HepG2 (cell line): ENCODE data around the gene IRF7. TPM values are rescaled to one million over a fixed set of nuclear protein-coding genes. Genes with fewer than 3 reads are reported as not detected.

ENCODE experiments used
- AHR ChIP-seq: IDR thresholded peaks from 2 replicates; pipeline ENCODE4 v1.6.1; 2018; ENCODE audit warnings: missing genetic modification reagents, missing compliant biosample characterization
- CEBPZ ChIP-seq: IDR thresholded peaks from 2 replicates; pipeline ENCODE4 v1.6.1; 2012; ENCODE audit warnings: low read length, improper control_type of control experiment
- KDM5B ChIP-seq: sonication (generic); formaldehyde crosslinking; IDR thresholded peaks from 2 replicates; pipeline ENCODE4 v1.4.0; 2020; ENCODE audit warnings: missing genetic modification reagents, mild to moderate bottlenecking, borderline replicate concordance
- MYNN ChIP-seq: sonication (generic); formaldehyde crosslinking; IDR thresholded peaks from 2 replicates; pipeline ENCODE4 v1.4.0; 2020; ENCODE audit warnings: mild to moderate bottlenecking, low read depth, missing genetic modification reagents
- NBN ChIP-seq: fragments of 450-650 bp; conservative IDR thresholded peaks from 2 replicates; pipeline ENCODE4 v1.6.1; 2017
- RAD21 ChIP-seq: fragments of 450-650 bp; formaldehyde crosslinking; IDR thresholded peaks from 2 replicates; pipeline ENCODE4 v1.5.0; 2020; ENCODE audit warnings: mild to moderate bottlenecking
- RBM39 ChIP-seq: fragments of 200-400 bp; formaldehyde crosslinking; IDR thresholded peaks from one replicate; pipeline ENCODE4 v1.6.1; 2018; ENCODE audit warnings: antibody characterized with exemption, mild to moderate bottlenecking, low read depth, low read length; ENCODE audit not compliant: poor library complexity, severe bottlenecking
- RNF2 ChIP-seq: fragments of 450-650 bp; conservative IDR thresholded peaks from 2 replicates; pipeline ENCODE4 v1.6.1; 2016; ENCODE audit warnings: low read depth
- SIN3A ChIP-seq: IDR thresholded peaks from 2 replicates; pipeline ENCODE4 v1.6.1; 2011; ENCODE audit warnings: low read depth, mild to moderate bottlenecking, control low read depth, low read length, borderline replicate concordance
- SP2 ChIP-seq: sonication (generic); formaldehyde crosslinking; IDR thresholded peaks from 2 replicates; pipeline ENCODE4 v1.5.1; 2020; ENCODE audit warnings: mild to moderate bottlenecking, missing genetic modification reagents
- TSC22D2 ChIP-seq: sonication (generic); formaldehyde crosslinking; IDR thresholded peaks from 2 replicates; pipeline ENCODE4 v1.5.1; 2020; ENCODE audit warnings: missing genetic modification reagents, mild to moderate bottlenecking, borderline replicate concordance
- ZNF552 ChIP-seq: sonication (generic); formaldehyde crosslinking; IDR thresholded peaks from 2 replicates; pipeline ENCODE4 v1.9.0; 2022; ENCODE audit warnings: missing genetic modification reagents, mild to moderate bottlenecking, borderline replicate concordance
- ZNF598 ChIP-seq: sonication (generic); formaldehyde crosslinking; IDR thresholded peaks from 2 replicates; pipeline ENCODE4 v1.5.1; 2020; ENCODE audit warnings: mild to moderate bottlenecking, missing genetic modification reagents, borderline replicate concordance
- ZNF704 ChIP-seq: sonication (generic); formaldehyde crosslinking; IDR thresholded peaks from 2 replicates; pipeline ENCODE4 v1.8.1; 2023; ENCODE audit warnings: mild to moderate bottlenecking, inconsistent platforms, moderate library complexity, missing genetic modification reagents, borderline replicate concordance
- ZNF720 ChIP-seq: sonication (generic); formaldehyde crosslinking; IDR thresholded peaks from 2 replicates; pipeline ENCODE4 v1.4.0; 2020; ENCODE audit warnings: missing genetic modification reagents
- ZSCAN9 ChIP-seq: IDR thresholded peaks from 2 replicates; pipeline ENCODE4 v1.6.1; 2016; ENCODE audit warnings: borderline replicate concordance
- polyA plus RNA-seq, 8 experiments: library from polyadenylated mRNA; depleted of rRNA in 3 of 8; stranded (reverse) in 7 of 8; unstranded in 1 of 8; fragments of >200 nt; fragmentation: Illumina TruSeq in 4 of 8; extraction: Trizol in 4 of 8; gene quantifications; 2 replicates each; pipeline versions ENCODE4 v1.2.1 to v1.2.3, GENCODE V29; 2011 to 2016; ENCODE audit warnings: low read depth in 4 of 8, missing spikeins in 1 of 8, mixed read lengths in 1 of 8; ENCODE audit not compliant: insufficient read depth in 1 of 8
- total RNA-seq, 5 experiments: library from RNA; depleted of rRNA; stranded (reverse); fragments of >200 nt; fragmentation: Illumina TruSeq; extraction: Trizol; gene quantifications; 2 replicates each; pipeline ENCODE4 v1.2.3, GENCODE V29; 2016; ENCODE audit warnings: low read depth in 1 of 5
- TF ChIP-seq, protein P1 (sequence below): sonication (generic); formaldehyde crosslinking; IDR thresholded peaks from 2 replicates; pipeline ENCODE4 v1.5.0; 2020; ENCODE audit warnings: mild to moderate bottlenecking, missing genetic modification reagents
- TF ChIP-seq, protein P2 (sequence below): sonication (generic); formaldehyde crosslinking; IDR thresholded peaks from 2 replicates; pipeline ENCODE4 v1.5.0; 2020; ENCODE audit warnings: missing genetic modification reagents
- TF ChIP-seq, protein P3 (sequence below): sonication (generic); IDR thresholded peaks from 2 replicates; pipeline ENCODE4 v1.6.1; 2016; ENCODE audit warnings: low read depth, borderline replicate concordance

Gene IRF7
- total and polyA plus RNA-seq, 2 of the 13 experiments (the other 11 are each of a cell fraction or from before 2014, with no cell fraction given) = not detected

GRCh38 chr11:576811-577610, 38.7 kb downstream of the IRF7 start (continued):
- TF ChIP-seq KDM5B (CRISPR knock-in tag) (peak; percentile 12; the same call in 1 of the 2 replicates), MYNN (CRISPR knock-in tag) (no peak), RBM39 (peak; percentile 68), AHR (CRISPR knock-in tag) (no peak), ZNF598 (CRISPR knock-in tag) (no peak), ZNF720 (CRISPR knock-in tag) (no peak), RAD21 (CRISPR knock-in tag) (no peak), CEBPZ (no peak), SIN3A (0 out of 2 replicates have a peak, but pooled peaks have one; percentile 29), TSC22D2 (CRISPR knock-in tag) (no peak), ZSCAN9 (no peak), SP2 (CRISPR knock-in tag) (no peak), RNF2 (no peak), ZNF704 (CRISPR knock-in tag) (no peak), NBN (no peak), ZNF552 (CRISPR knock-in tag) (no peak)
- TF ChIP-seq, protein P1, sequence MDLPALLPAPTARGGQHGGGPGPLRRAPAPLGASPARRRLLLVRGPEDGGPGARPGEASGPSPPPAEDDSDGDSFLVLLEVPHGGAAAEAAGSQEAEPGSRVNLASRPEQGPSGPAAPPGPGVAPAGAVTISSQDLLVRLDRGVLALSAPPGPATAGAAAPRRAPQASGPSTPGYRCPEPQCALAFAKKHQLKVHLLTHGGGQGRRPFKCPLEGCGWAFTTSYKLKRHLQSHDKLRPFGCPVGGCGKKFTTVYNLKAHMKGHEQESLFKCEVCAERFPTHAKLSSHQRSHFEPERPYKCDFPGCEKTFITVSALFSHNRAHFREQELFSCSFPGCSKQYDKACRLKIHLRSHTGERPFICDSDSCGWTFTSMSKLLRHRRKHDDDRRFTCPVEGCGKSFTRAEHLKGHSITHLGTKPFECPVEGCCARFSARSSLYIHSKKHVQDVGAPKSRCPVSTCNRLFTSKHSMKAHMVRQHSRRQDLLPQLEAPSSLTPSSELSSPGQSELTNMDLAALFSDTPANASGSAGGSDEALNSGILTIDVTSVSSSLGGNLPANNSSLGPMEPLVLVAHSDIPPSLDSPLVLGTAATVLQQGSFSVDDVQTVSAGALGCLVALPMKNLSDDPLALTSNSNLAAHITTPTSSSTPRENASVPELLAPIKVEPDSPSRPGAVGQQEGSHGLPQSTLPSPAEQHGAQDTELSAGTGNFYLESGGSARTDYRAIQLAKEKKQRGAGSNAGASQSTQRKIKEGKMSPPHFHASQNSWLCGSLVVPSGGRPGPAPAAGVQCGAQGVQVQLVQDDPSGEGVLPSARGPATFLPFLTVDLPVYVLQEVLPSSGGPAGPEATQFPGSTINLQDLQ (CRISPR knock-in tag) = no peak
- TF ChIP-seq, protein P2, sequence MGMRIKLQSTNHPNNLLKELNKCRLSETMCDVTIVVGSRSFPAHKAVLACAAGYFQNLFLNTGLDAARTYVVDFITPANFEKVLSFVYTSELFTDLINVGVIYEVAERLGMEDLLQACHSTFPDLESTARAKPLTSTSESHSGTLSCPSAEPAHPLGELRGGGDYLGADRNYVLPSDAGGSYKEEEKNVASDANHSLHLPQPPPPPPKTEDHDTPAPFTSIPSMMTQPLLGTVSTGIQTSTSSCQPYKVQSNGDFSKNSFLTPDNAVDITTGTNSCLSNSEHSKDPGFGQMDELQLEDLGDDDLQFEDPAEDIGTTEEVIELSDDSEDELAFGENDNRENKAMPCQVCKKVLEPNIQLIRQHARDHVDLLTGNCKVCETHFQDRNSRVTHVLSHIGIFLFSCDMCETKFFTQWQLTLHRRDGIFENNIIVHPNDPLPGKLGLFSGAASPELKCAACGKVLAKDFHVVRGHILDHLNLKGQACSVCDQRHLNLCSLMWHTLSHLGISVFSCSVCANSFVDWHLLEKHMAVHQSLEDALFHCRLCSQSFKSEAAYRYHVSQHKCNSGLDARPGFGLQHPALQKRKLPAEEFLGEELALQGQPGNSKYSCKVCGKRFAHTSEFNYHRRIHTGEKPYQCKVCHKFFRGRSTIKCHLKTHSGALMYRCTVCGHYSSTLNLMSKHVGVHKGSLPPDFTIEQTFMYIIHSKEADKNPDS (CRISPR knock-in tag) = no peak
- TF ChIP-seq, protein P3, sequence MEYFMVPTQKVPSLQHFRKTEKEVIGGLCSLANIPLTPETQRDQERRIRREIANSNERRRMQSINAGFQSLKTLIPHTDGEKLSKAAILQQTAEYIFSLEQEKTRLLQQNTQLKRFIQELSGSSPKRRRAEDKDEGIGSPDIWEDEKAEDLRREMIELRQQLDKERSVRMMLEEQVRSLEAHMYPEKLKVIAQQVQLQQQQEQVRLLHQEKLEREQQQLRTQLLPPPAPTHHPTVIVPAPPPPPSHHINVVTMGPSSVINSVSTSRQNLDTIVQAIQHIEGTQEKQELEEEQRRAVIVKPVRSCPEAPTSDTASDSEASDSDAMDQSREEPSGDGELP = 0 out of 2 replicates have a peak, but pooled peaks have one; percentile 15
